ENCODE measurements around the gene AKAP10.

AKAP10 gene

GRCh38 chr17:19935169-19935568, 42.5 kb downstream of the AKAP10 start:
- Histone ChIP-seq H2AFZ (ENCODE audit: low read depth, low read length) (no peak overlapping the region), H4K20me1 (ENCODE audit: insufficient read depth, low read length) (no peaks in the 10 kb centered on the region), H3K27ac (ENCODE audit: low read length) (no peak overlapping the region), H3K4me2 (ENCODE audit: low read length) (no peak overlapping the region), H3K27me3 (ENCODE audit: low read depth, low read length) (no peaks in the 10 kb centered on the region), H3K9ac (ENCODE audit: low read length) (no peak overlapping the region), H3K4me1 (ENCODE audit: low read length) (no peaks in the 10 kb centered on the region), H3K9me3 (ENCODE audit: insufficient read depth, low read length) (no peaks in the 10 kb centered on the region), H3K36me3 (replicated peaks; ENCODE audit: low read depth, low read length) (no peaks in the 10 kb centered on the region), H3K4me3 (ENCODE audit: low read length) (no peak overlapping the region), H3K79me2 (ENCODE audit: low read length) (no peaks in the 10 kb centered on the region)
- no peak for TF ChIP-seq CTCF (IDR thresholded peaks at IDR 0.05; ENCODE audit: low read depth, low read length)
- TF ChIP-seq EZH2phosphoT487 (IDR thresholded peaks at IDR 0.05; ENCODE audit: low read depth) = no peak

- Histone ChIP-seq H3K4me1 (ENCODE audit: low read length) (no peaks in the 10 kb centered on the region), H2AFZ (ENCODE audit: low read depth, low read length) (no peak overlapping the region), H3K36me3 (replicated peaks; ENCODE audit: low read depth, low read length) (no peaks in the 10 kb centered on the region), H3K27ac (ENCODE audit: low read length) (no peak overlapping the region), H3K9me3 (ENCODE audit: insufficient read depth, low read length) (no peaks in the 10 kb centered on the region), H4K20me1 (ENCODE audit: insufficient read depth, low read length) (no peaks in the 10 kb centered on the region), H3K9ac (ENCODE audit: low read length) (no peak overlapping the region), H3K27me3 (ENCODE audit: low read depth, low read length) (no peaks in the 10 kb centered on the region), H3K79me2 (ENCODE audit: low read length) (no peaks in the 10 kb centered on the region), H3K4me3 (ENCODE audit: low read length) (no peak overlapping the region), H3K4me2 (ENCODE audit: low read length) (no peak overlapping the region)
- no peak for TF ChIP-seq EZH2phosphoT487 (IDR thresholded peaks at IDR 0.05; ENCODE audit: low read depth)
- no peak for TF ChIP-seq CTCF (IDR thresholded peaks at IDR 0.05; ENCODE audit: low read depth, low read length)
Measured at GRCh38 chr17:19933628-19934027, 44.0 kb downstream of the AKAP10 start.

- Histone ChIP-seq H3K4me2 (ENCODE audit: low read length) (no peak overlapping the region), H3K79me2 (ENCODE audit: low read length) (no peaks in the 10 kb centered on the region), H3K9ac (ENCODE audit: low read length) (no peak overlapping the region), H3K4me1 (ENCODE audit: low read length) (no peaks in the 10 kb centered on the region), H3K27ac (ENCODE audit: low read length) (no peak overlapping the region), H3K4me3 (ENCODE audit: low read length) (no peak overlapping the region), H4K20me1 (ENCODE audit: insufficient read depth, low read length) (no peaks in the 10 kb centered on the region), H3K9me3 (ENCODE audit: insufficient read depth, low read length) (no peaks in the 10 kb centered on the region), H2AFZ (ENCODE audit: low read depth, low read length) (no peak overlapping the region), H3K36me3 (replicated peaks; ENCODE audit: low read depth, low read length) (no peaks in the 10 kb centered on the region), H3K27me3 (ENCODE audit: low read depth, low read length) (no peaks in the 10 kb centered on the region)
- no peak for TF ChIP-seq EZH2phosphoT487 (IDR thresholded peaks at IDR 0.05; ENCODE audit: low read depth)
- TF ChIP-seq CTCF (IDR thresholded peaks at IDR 0.05; ENCODE audit: low read depth, low read length) = no peak
Measured at GRCh38 chr17:19933221-19933620, 44.4 kb downstream of the AKAP10 start.

- no peak overlapping the region for H3K4me2 ChIP-seq (ENCODE audit: low read length)
- H4K20me1 ChIP-seq (ENCODE audit: insufficient read depth, low read length) = no peaks in the 10 kb centered on the region
- H3K79me2 ChIP-seq (ENCODE audit: low read length) = no peaks in the 10 kb centered on the region
- no peaks in the 10 kb centered on the region for H3K27me3 ChIP-seq (ENCODE audit: low read depth, low read length)
- no peaks in the 10 kb centered on the region for H3K9me3 ChIP-seq (ENCODE audit: insufficient read depth, low read length)
- H3K9ac ChIP-seq (ENCODE audit: low read length) = no peak overlapping the region
- no peaks in the 10 kb centered on the region for H3K36me3 ChIP-seq (replicated peaks; ENCODE audit: low read depth, low read length)
- H3K27ac ChIP-seq (ENCODE audit: low read length) = no peak overlapping the region
- no peaks in the 10 kb centered on the region for H3K4me1 ChIP-seq (ENCODE audit: low read length)
- no peak overlapping the region for H3K4me3 ChIP-seq (ENCODE audit: low read length)
- no peak overlapping the region for H2AFZ ChIP-seq (ENCODE audit: low read depth, low read length)
- TF ChIP-seq CTCF (IDR thresholded peaks at IDR 0.05; ENCODE audit: low read depth, low read length) (no peak), EZH2phosphoT487 (IDR thresholded peaks at IDR 0.05; ENCODE audit: low read depth) (no peak)
Measured at GRCh38 chr17:19928299-19928698, 49.3 kb downstream of the AKAP10 start.
